Measurements from ENCODE around the gene GSE1. TPM values are rescaled to one million over a fixed set of nuclear protein-coding genes. Genes with fewer than 3 reads are reported as not detected.

Gene GSE1
- total and polyA plus RNA-seq, 7 experiments from 2014 or later, result 0.18 to 69.2 (median 11.3) TPM

GRCh38 chr16:85621698-85622428 lies 8.7 kb downstream of the GSE1 start:
- Mint-ChIP-seq H3K4me1 (peaks cover 10 to 48% (median 24%) of the 10 kb centered on the region in 7 donors), H3K4me3 (no peak overlapping the region)
- H3K4me1 ChIP-seq (ENCODE audit: control insufficient read depth in 2 of 2, insufficient read depth in 2 of 2, low read length in 2 of 2), result peaks cover 2 to 4% of the 10 kb centered on the region in 2 donors

GRCh38 chr16:85622683-85623082 lies 9.6 kb downstream of the GSE1 start:
- POLR2A ChIA-PET, result no interaction called here
- peaks cover 6 to 47% (median 22%) of the 10 kb centered on the region in 7 donors for H3K4me1 Mint-ChIP-seq
- H3K36me3 ChIP-seq (ENCODE audit: control insufficient read depth in 2 of 3, insufficient read depth in 3 of 3, low read length in 3 of 3), result no peaks in the 10 kb centered on the region
- ATAC-seq (no peak), DNase-seq (no peak)
- H3K4me3 ChIP-seq (ENCODE audit: low read length), result no peak overlapping the region
- intact Hi-C loops (cut with micrococcal nuclease), result no loop called here
- no peak overlapping the region for H3K4me3 Mint-ChIP-seq
- H3K9me3 Mint-ChIP-seq, result no peaks in the 10 kb centered on the region
- H3K36me3 Mint-ChIP-seq, result peaks cover 0 to 17% (median 4%) of the 10 kb centered on the region in 5 donors
- peaks cover 0 to 5% (median 0%) of the 10 kb centered on the region in 5 donors for H3K27me3 Mint-ChIP-seq
- H3K27me3 ChIP-seq (ENCODE audit: control insufficient read depth in 2 of 2, insufficient read depth in 2 of 2, low read length in 2 of 2), result no peaks in the 10 kb centered on the region
- H3K27ac ChIP-seq (ENCODE audit: low read depth, low read length), result no peak overlapping the region
- no peaks in the 10 kb centered on the region for H3K4me1 ChIP-seq (ENCODE audit: control insufficient read depth in 2 of 2, insufficient read depth in 2 of 2, low read length in 2 of 2)
- no peaks in the 10 kb centered on the region for H3K9me3 ChIP-seq (ENCODE audit: control insufficient read depth in 2 of 3, low read length in 3 of 3)
- no peak overlapping the region for H3K27ac Mint-ChIP-seq
- CTCF ChIA-PET, result no interaction called here

More at GRCh38 chr16:85621698-85622428, 8.7 kb downstream of the GSE1 start:
- Histone ChIP-seq H3K4me3 (ENCODE audit: low read length) (no peak overlapping the region), H3K27me3 (ENCODE audit: control insufficient read depth in 2 of 2, insufficient read depth in 2 of 2, low read length in 2 of 2) (no peaks in the 10 kb centered on the region), H3K9me3 (ENCODE audit: control insufficient read depth in 2 of 3, low read length in 3 of 3) (no peaks in the 10 kb centered on the region), H3K27ac (ENCODE audit: low read depth, low read length) (no peak overlapping the region), H3K36me3 (ENCODE audit: control insufficient read depth in 2 of 3, insufficient read depth in 3 of 3, low read length in 3 of 3) (no peaks in the 10 kb centered on the region)
- DNase-seq (no peak), ATAC-seq (no peak)
- no peak overlapping the region for H3K27ac Mint-ChIP-seq
- POLR2A ChIA-PET, result no interaction called here
- intact Hi-C loops (cut with micrococcal nuclease), result no loop called here
- H3K9me3 Mint-ChIP-seq, result no peaks in the 10 kb centered on the region
- CTCF ChIA-PET, result no interaction called here
- peaks cover 0 to 17% (median 4%) of the 10 kb centered on the region in 5 donors for H3K36me3 Mint-ChIP-seq
- peaks cover 0 to 9% (median 3%) of the 10 kb centered on the region in 5 donors for H3K27me3 Mint-ChIP-seq

DNA sequence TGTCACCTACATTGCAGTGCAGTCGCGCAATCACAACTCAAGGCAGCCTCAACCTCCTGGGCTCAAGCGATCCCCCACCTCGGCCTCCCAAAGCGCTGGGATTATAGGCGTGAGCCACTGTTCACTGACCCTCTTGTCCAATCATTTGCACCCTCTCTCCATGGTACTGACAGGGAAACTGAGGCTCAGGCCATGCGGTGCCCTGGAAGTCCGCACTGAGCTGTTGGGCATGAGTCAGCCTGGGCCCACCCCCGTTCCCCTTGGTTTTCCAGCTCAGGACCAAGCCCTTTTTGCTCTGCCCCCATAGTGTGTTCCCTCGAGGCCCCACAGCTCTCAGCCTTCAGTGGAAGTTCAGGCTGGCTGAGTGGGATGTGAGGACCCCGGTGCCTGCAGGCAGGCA lies 10.1 kb downstream of the GSE1 start:
- intact Hi-C loops (cut with micrococcal nuclease), result no loop called here
- H3K27ac ChIP-seq (ENCODE audit: low read depth, low read length), result no peak overlapping the region
- no peak overlapping the region for H3K27ac Mint-ChIP-seq

GRCh38 chr16:85623997-85624601 lies 11.0 kb downstream of the GSE1 start:
- CTCF ChIA-PET, result no interaction called here
- Mint-ChIP-seq H3K27me3 (no peaks in the 10 kb centered on the region), H3K4me3 (no peak overlapping the region), H3K36me3 (peaks cover 0 to 19% (median 10%) of the 10 kb centered on the region in 5 donors), H3K9me3 (peaks cover 0 to 2% (median 0%) of the 10 kb centered on the region in 11 donors), H3K27ac (no peak overlapping the region), H3K4me1 (peaks cover 4 to 44% (median 20%) of the 10 kb centered on the region in 7 donors)
- POLR2A ChIA-PET, result no interaction called here
- H3K36me3 ChIP-seq (ENCODE audit: control insufficient read depth in 2 of 3, insufficient read depth in 3 of 3, low read length in 3 of 3), result no peaks in the 10 kb centered on the region
- intact Hi-C loops (cut with micrococcal nuclease), result no loop called here
- no peaks in the 10 kb centered on the region for H3K9me3 ChIP-seq (ENCODE audit: control insufficient read depth in 2 of 3, low read length in 3 of 3)
- no peak overlapping the region for H3K27ac ChIP-seq (ENCODE audit: low read depth, low read length)
- H3K27me3 ChIP-seq (ENCODE audit: control insufficient read depth in 2 of 2, insufficient read depth in 2 of 2, low read length in 2 of 2), result no peaks in the 10 kb centered on the region
- ATAC-seq (peak; percentile 12), DNase-seq (no peak)
- H3K4me1 ChIP-seq (ENCODE audit: control insufficient read depth in 2 of 2, insufficient read depth in 2 of 2, low read length in 2 of 2), result no peaks in the 10 kb centered on the region
- no peak overlapping the region for H3K4me3 ChIP-seq (ENCODE audit: low read length)

More for the DNA sequence above, 10.1 kb downstream of the GSE1 start:
- no peaks in the 10 kb centered on the region for H3K36me3 ChIP-seq (ENCODE audit: control insufficient read depth in 2 of 3, insufficient read depth in 3 of 3, low read length in 3 of 3)
- peaks cover 4 to 41% (median 21%) of the 10 kb centered on the region in 7 donors for H3K4me1 Mint-ChIP-seq
- ChIA-PET POLR2A (no interaction called here), CTCF (no interaction called here)
- DNase-seq (no peak), ATAC-seq (no peak)
- peaks cover 0 to 14% (median 4%) of the 10 kb centered on the region in 5 donors for H3K36me3 Mint-ChIP-seq
- no peak overlapping the region for H3K4me3 ChIP-seq (ENCODE audit: low read length)
- H3K27me3 Mint-ChIP-seq, result no peaks in the 10 kb centered on the region
- H3K9me3 ChIP-seq (ENCODE audit: control insufficient read depth in 2 of 3, low read length in 3 of 3), result no peaks in the 10 kb centered on the region
- H3K27me3 ChIP-seq (ENCODE audit: control insufficient read depth in 2 of 2, insufficient read depth in 2 of 2, low read length in 2 of 2), result no peaks in the 10 kb centered on the region
- H3K9me3 Mint-ChIP-seq, result no peaks in the 10 kb centered on the region
- H3K4me1 ChIP-seq (ENCODE audit: control insufficient read depth in 2 of 2, insufficient read depth in 2 of 2, low read length in 2 of 2), result no peaks in the 10 kb centered on the region
- H3K4me3 Mint-ChIP-seq, result no peak overlapping the region

DNA sequence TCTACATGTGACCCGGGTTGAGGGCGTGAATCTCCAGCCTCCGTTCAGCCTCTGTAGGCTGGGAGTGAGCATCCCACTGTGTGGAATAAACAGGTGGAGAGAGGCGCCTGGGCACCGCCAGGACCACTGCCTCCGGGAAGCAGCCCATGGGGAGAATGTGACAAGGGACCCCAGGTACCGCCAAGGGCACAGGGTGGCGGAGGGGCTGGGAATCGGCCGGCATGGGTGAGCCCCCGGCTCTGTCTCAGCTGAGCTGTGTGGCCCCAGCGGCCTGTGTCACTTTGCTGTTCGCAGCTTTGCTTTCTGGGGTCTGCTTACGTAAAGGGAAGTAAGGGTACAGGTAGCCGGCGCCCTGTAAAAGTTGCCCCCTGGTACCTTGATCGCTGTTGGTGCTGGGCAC lies 11.5 kb downstream of the GSE1 start:
- ATAC-seq, result no peak
- no peak overlapping the region for H3K4me3 ChIP-seq (ENCODE audit: low read length)
- H3K9me3 ChIP-seq (ENCODE audit: control insufficient read depth in 2 of 3, low read length in 3 of 3), result peaks cover 0 to 4% (median 0%) of the 10 kb centered on the region in 3 experiments
- no peak overlapping the region for H3K27ac ChIP-seq (ENCODE audit: low read depth, low read length)
- H3K27ac Mint-ChIP-seq, result no peak overlapping the region
- H3K4me3 Mint-ChIP-seq, result no peak overlapping the region
- H3K9me3 Mint-ChIP-seq, result peaks cover 0 to 6% (median 2%) of the 10 kb centered on the region in 11 donors
- CTCF ChIA-PET, result no interaction called here
- H3K27me3 ChIP-seq (ENCODE audit: control insufficient read depth in 2 of 2, insufficient read depth in 2 of 2, low read length in 2 of 2), result no peaks in the 10 kb centered on the region
- DNase-seq, result no peak
- peaks cover 0 to 23% (median 13%) of the 10 kb centered on the region in 5 donors for H3K36me3 Mint-ChIP-seq
- no peaks in the 10 kb centered on the region for H3K4me1 ChIP-seq (ENCODE audit: control insufficient read depth in 2 of 2, insufficient read depth in 2 of 2, low read length in 2 of 2)
- intact Hi-C loops (cut with micrococcal nuclease), result no loop called here
- H3K36me3 ChIP-seq (ENCODE audit: control insufficient read depth in 2 of 3, insufficient read depth in 3 of 3, low read length in 3 of 3), result no peaks in the 10 kb centered on the region
- POLR2A ChIA-PET, result no interaction called here
- no peaks in the 10 kb centered on the region for H3K27me3 Mint-ChIP-seq
- peaks cover 4 to 47% (median 20%) of the 10 kb centered on the region in 7 donors for H3K4me1 Mint-ChIP-seq

DNA sequence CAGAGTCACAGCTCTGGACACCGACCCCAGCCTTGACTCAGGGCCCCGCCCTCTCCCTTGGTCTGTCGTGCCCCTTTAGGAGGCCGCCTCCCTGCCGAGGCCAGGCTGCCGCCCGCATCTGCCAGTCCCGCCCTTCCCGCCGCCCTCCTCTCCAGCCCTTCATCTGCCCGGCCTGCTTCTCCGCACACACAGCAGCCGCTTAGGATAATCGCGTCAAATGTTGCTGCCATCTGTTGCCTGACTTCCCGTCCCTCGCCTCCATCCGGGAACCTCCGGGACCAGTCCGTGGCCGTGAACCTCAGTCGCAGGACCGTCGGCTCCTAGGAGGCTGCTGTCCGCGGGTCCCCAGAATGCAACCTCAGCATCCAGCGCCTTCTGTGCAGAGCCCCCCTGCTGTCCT lies 11.9 kb downstream of the GSE1 start:
- CTCF ChIA-PET, result no interaction called here
- Mint-ChIP-seq H3K4me3 (peak overlapping the region in 1 of 10 donors; percentile 19), H3K36me3 (peaks cover 0 to 25% (median 16%) of the 10 kb centered on the region in 5 donors), H3K27me3 (no peaks in the 10 kb centered on the region), H3K9me3 (peaks cover 0 to 9% (median 5%) of the 10 kb centered on the region in 11 donors), H3K27ac (no peak overlapping the region), H3K4me1 (peaks cover 4 to 49% (median 20%) of the 10 kb centered on the region in 7 donors)
- H3K9me3 ChIP-seq (ENCODE audit: control insufficient read depth in 2 of 3, low read length in 3 of 3), result peaks cover 0 to 8% (median 0%) of the 10 kb centered on the region in 3 experiments
- H3K27ac ChIP-seq (ENCODE audit: low read depth, low read length), result no peak overlapping the region
- intact Hi-C loops (cut with micrococcal nuclease), result no loop called here
- DNase-seq (no peak), ATAC-seq (no peak)
- H3K4me1 ChIP-seq (ENCODE audit: control insufficient read depth in 2 of 2, insufficient read depth in 2 of 2, low read length in 2 of 2), result no peaks in the 10 kb centered on the region
- no peak overlapping the region for H3K4me3 ChIP-seq (ENCODE audit: low read length)
- POLR2A ChIA-PET, result no interaction called here
- no peaks in the 10 kb centered on the region for H3K36me3 ChIP-seq (ENCODE audit: control insufficient read depth in 2 of 3, insufficient read depth in 3 of 3, low read length in 3 of 3)
- no peaks in the 10 kb centered on the region for H3K27me3 ChIP-seq (ENCODE audit: control insufficient read depth in 2 of 2, insufficient read depth in 2 of 2, low read length in 2 of 2)
